Ovary (tissue), 9 donors: Measurements from ENCODE around the gene FBXO34. TPM values are rescaled to one million over a fixed set of nuclear protein-coding genes. Genes with fewer than 3 reads are reported as not detected.
A peak's percentile ranks its signal among the peaks of the same experiment; 100 is the strongest.

Experiments used
- DNase-seq, 5 donors: peaks; one replicate each; pipeline ENCODE4 v3.0.0-alpha.2; 2019 to 2020
- H3K27ac ChIP-seq, 2 donors: fragments of 200-600 bp; one replicate each; pipeline versions ENCODE4 v1.5.1 to v1.8.0; 2019 to 2022
- H3K27me3 ChIP-seq: fragments of 200-600 bp; one replicate; pipeline ENCODE4 v1.8.0; 2022
- H3K36me3 ChIP-seq: fragments of 200-600 bp; sonication (generic); one replicate; pipeline ENCODE4 v1.5.1; 2019
- H3K4me1 ChIP-seq: one replicate; pipeline ENCODE4 v1.8.1; 2013; ENCODE audit warnings: mild to moderate bottlenecking, moderate library complexity; ENCODE audit not compliant: insufficient read depth
- H3K4me3 ChIP-seq: fragments of 200-600 bp; sonication (generic); one replicate; pipeline ENCODE4 v1.5.1; 2017
- H3K9me3 ChIP-seq, 2 donors: fragments of 200-600 bp in 1 of 2; sonication (generic) in 1 of 2; one replicate each; pipeline versions ENCODE4 v1.5.1 to v1.8.1; 2013 to 2019; ENCODE audit warnings: mild to moderate bottlenecking in 1 of 2, moderate library complexity in 1 of 2
- EP300 ChIP-seq: sonication (generic); formaldehyde crosslinking; IDR thresholded peaks from one replicate; pipeline ENCODE4 v1.6.1; 2017; ENCODE audit warnings: antibody characterized with exemption
- POLR2A ChIP-seq: fragments of 450-650 bp; IDR thresholded peaks from one replicate; pipeline ENCODE4 v1.6.1; 2017; ENCODE audit warnings: antibody characterized with exemption, mild to moderate bottlenecking, moderate library complexity
- WGBS, 3 donors: extraction: QIAGEN DNeasy Blood & Tissue Kit in 1 of 3; methylation state at CpG; one replicate each; pipeline versions ENCODE4 v1.1.5 to v1.1.7; 2013 to 2017; 5-methylcytosine and 5-hydroxymethylcytosine counted together
- intact Hi-C, 4 donors: fragments of 100-400 bp; cut with DNase I; formaldehyde crosslinking; loops; one replicate each; pipeline versions ENCODE4 v1.11.0 to v1.15.1; 2022 to 2023
- polyA plus RNA-seq, 2 donors: library from polyadenylated mRNA; stranded (reverse); fragments of 200-250 nt in 1 of 2; fragments of 350-450 nt in 1 of 2; fragmentation: Illumina TruSeq in 1 of 2; extraction: RNeasy Lipid Tissue Mini Kit (QIAGEN cat#74804) in 1 of 2; gene quantifications; one replicate each; pipeline ENCODE4 v1.2.3, GENCODE V29; 2013 to 2014
- total RNA-seq, 7 donors: library from RNA; depleted of rRNA in 2 of 7; stranded (reverse); fragments of >200 nt in 2 of 7; fragmentation: NEBNext Ultra II Directional in 3 of 7; extraction: Animal tissue kit (Norgen Biotek cat#: 25700) in 3 of 7; gene quantifications; one replicate each; pipeline versions ENCODE4 v1.1.0 to v1.2.4, GENCODE V29; 2016 to 2023
- TF ChIP-seq, protein P1 (sequence below), 3 donors: fragments of 450-650 bp in 2 of 3; fragments of 200-600 bp in 1 of 3; IDR thresholded peaks; one replicate each; pipeline versions ENCODE4 v1.5.1 to v1.8.0; 2016 to 2022; ENCODE audit warnings: antibody characterized with exemption in 3 of 3, mild to moderate bottlenecking in 1 of 3
- donor health status: DM: no; HTN: no; CAD: no; lungs with moderate emphysema.
- donor health status: DM: no; HTN: no; CAD: no.
- donor health status: Bipolar disorder and iron deficiency.
- donor health status: DM: yes; HTN: yes; CAD: no.
- donor health status: DM: no; HTN: no; CAD: no.
- donor health status: DM: yes; HTN: yes; CAD: no.

The FBXO34 gene
- total and polyA plus RNA-seq, 9 donors = 11.4 to 29.8 (median 20.8) TPM

DNA sequence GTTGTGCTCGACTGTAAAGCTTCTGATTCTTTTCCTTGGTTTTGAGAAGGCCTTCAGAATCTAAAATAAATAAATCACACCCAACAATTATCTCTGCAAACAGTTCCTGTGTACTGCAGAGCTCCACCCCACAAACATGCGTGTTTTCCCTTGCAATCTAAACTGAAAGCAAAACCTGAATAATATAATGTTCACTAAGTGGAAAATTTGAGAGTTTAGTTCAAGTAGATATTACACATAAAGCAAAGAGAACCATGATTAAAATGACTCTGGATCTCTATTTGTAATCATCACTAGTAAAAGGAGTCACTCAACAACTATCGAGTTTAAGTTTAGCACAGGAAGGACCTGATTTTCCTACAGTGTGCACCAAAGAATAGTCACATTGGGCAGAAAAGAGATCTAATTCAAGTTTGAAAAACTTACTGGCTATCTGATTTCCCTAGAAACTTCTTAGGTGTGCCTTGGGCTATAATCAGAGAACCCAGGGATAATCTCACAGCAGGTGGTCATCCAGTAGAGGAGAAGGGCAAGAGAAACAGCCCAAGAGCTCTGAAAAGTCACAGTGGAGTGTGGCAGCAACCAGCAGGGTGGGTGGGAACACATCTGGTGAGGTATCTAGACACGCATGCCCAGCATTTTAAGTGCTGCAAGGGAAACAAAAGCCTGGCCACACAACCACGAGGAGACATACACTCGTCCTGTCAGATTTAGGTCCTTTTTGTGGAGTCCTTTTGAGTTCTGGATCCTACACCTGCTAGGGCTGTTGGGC lies 115.0 kb downstream of the FBXO34 start:
- no peak for TF ChIP-seq POLR2A
- TF ChIP-seq, protein P1, sequence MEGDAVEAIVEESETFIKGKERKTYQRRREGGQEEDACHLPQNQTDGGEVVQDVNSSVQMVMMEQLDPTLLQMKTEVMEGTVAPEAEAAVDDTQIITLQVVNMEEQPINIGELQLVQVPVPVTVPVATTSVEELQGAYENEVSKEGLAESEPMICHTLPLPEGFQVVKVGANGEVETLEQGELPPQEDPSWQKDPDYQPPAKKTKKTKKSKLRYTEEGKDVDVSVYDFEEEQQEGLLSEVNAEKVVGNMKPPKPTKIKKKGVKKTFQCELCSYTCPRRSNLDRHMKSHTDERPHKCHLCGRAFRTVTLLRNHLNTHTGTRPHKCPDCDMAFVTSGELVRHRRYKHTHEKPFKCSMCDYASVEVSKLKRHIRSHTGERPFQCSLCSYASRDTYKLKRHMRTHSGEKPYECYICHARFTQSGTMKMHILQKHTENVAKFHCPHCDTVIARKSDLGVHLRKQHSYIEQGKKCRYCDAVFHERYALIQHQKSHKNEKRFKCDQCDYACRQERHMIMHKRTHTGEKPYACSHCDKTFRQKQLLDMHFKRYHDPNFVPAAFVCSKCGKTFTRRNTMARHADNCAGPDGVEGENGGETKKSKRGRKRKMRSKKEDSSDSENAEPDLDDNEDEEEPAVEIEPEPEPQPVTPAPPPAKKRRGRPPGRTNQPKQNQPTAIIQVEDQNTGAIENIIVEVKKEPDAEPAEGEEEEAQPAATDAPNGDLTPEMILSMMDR (IDR thresholded peaks at IDR 0.05) = no peak
- H3K9me3 ChIP-seq = no peaks in the 10 kb centered on the region
- WGBS, 3 donors = 86 to 95% (median 90%) methylated on average over 6 of the region's 6 CpGs
- no peaks in the 10 kb centered on the region for H3K4me1 ChIP-seq
- intact Hi-C loops = no loop called here
- no peaks in the 10 kb centered on the region for H3K36me3 ChIP-seq
- no peak for DNase-seq
- no peak overlapping the region for H3K27ac ChIP-seq
- no peaks in the 10 kb centered on the region for H3K27me3 ChIP-seq
- no peak overlapping the region for H3K4me3 ChIP-seq

GRCh38 chr14:55387121-55387520 lies 115.9 kb downstream of the FBXO34 start:
- no peaks in the 10 kb centered on the region for H3K9me3 ChIP-seq
- TF ChIP-seq POLR2A = no peak
- no peak for DNase-seq
- WGBS, 3 donors = 97 to 98% (median 97%) methylated on average over 4 of the region's 4 CpGs
- no peak overlapping the region for H3K27ac ChIP-seq
- H3K27me3 ChIP-seq = no peaks in the 10 kb centered on the region
- no peaks in the 10 kb centered on the region for H3K4me1 ChIP-seq
- no peak overlapping the region for H3K4me3 ChIP-seq
- intact Hi-C loops = no loop called here
- no peaks in the 10 kb centered on the region for H3K36me3 ChIP-seq

DNA sequence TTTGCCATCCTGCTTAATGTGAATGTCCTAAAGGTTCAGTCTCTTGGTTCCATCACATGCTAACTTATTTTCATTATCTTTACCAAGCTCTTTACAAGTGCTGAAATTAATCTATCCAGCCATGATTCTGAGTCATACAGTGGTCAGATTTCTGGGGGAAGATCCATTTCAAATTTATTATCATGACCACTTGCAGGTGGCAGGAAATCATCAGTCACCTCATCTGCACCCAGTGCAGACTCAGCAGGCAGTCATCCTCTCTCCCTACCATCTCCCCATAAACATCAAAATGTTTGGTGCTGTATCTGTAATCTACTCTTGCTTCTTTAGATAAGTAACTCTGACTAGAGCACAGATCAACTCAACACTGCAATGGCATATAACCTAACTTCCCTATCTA lies 116.9 kb downstream of the FBXO34 start:
- no peaks in the 10 kb centered on the region for H3K36me3 ChIP-seq

DNA sequence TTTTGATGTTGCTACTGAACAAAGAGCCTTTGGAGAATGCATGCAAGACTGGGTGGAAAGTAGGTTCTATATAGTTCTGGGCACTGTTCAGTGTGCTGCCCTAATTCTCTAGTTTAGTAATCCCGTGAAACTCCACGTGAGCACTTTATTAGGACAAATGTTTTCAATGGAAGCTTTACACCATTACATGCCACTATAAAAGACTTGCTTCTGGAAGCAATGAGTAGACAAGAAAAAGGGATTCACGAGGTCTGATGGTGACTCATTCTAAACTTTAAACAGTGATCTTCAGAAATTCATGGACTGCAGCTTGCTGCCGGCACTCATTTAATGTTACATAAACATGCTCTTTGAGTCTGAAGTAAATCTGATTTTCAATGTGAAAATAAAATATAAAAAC lies 118.1 kb downstream of the FBXO34 start:
- no peaks in the 10 kb centered on the region for H3K36me3 ChIP-seq
- H3K4me3 ChIP-seq = no peak overlapping the region
- no peaks in the 10 kb centered on the region for H3K4me1 ChIP-seq
- intact Hi-C loops = no loop called here
- TF ChIP-seq EP300 = no peak
- TF ChIP-seq POLR2A = no peak
- TF ChIP-seq, protein P1 (IDR thresholded peaks at IDR 0.05) = no peak
- WGBS, 3 donors = 70 to 79% (median 76%) methylated on average over 4 of the region's 4 CpGs
- H3K27ac ChIP-seq = no peak overlapping the region
- DNase-seq = no peak
- H3K27me3 ChIP-seq = no peaks in the 10 kb centered on the region
- no peaks in the 10 kb centered on the region for H3K9me3 ChIP-seq

More for the DNA sequence above, 116.9 kb downstream of the FBXO34 start:
- no peak for TF ChIP-seq EP300
- no peak for TF ChIP-seq POLR2A
- H3K4me1 ChIP-seq = no peaks in the 10 kb centered on the region
- H3K27me3 ChIP-seq = no peaks in the 10 kb centered on the region
- H3K27ac ChIP-seq = no peak overlapping the region
- no peak for DNase-seq
- no peaks in the 10 kb centered on the region for H3K9me3 ChIP-seq
- intact Hi-C loops = no loop called here
- H3K4me3 ChIP-seq = no peak overlapping the region

GRCh38 chr14:55398679-55399078 lies 127.5 kb downstream of the FBXO34 start:
- intact Hi-C loops = no loop called here
- H3K36me3 ChIP-seq = no peaks in the 10 kb centered on the region
- peaks cover 6% of the 10 kb centered on the region for H3K4me1 ChIP-seq
- H3K27me3 ChIP-seq = no peaks in the 10 kb centered on the region
- TF ChIP-seq EP300 (no peak), POLR2A (no peak)
- TF ChIP-seq, protein P1 (IDR thresholded peaks at IDR 0.05) = no peak
- H3K4me3 ChIP-seq = no peak overlapping the region
- H3K9me3 ChIP-seq = no peaks in the 10 kb centered on the region
- peak in 4 of 5 donors; percentile 33 to 63 (median 38) for DNase-seq
- WGBS, 3 donors = 70 to 73% (median 71%) methylated on average over 5 of the region's 5 CpGs
- no peak overlapping the region for H3K27ac ChIP-seq
